GM23338 (cell line): ENCODE measurements around the gene RPN2.

Source experiments
- CTCF ChIP-seq, 2 experiments: fragments of 200-600 bp in 1 of 2; sonication (generic) in 1 of 2; conservative IDR thresholded peaks; 2 replicates each; pipeline versions ENCODE4 v1.5.1 to v1.6.1; 2016 to 2017; ENCODE audit warnings: antibody characterized with exemption in 2 of 2, low read depth in 2 of 2, mild to moderate bottlenecking in 2 of 2, moderate library complexity in 1 of 2
- EZH2 ChIP-seq: fragments of 200-600 bp; sonication (generic); IDR thresholded peaks from one replicate; pipeline ENCODE4 v1.8.0; 2017; ENCODE audit warnings: antibody characterized with exemption, mild to moderate bottlenecking, low read depth; ENCODE audit not compliant: unreplicated experiment
- EZH2phosphoT487 ChIP-seq: fragments of 200-600 bp; sonication (generic); IDR thresholded peaks from one replicate; pipeline ENCODE4 v1.8.1; 2018; ENCODE audit warnings: antibody characterized with exemption; ENCODE audit not compliant: unreplicated experiment
- JUNB ChIP-seq: IDR thresholded peaks from one replicate; pipeline ENCODE4 v1.6.1; 2016; ENCODE audit warnings: antibody characterized with exemption; ENCODE audit not compliant: unreplicated experiment
- POLR2AphosphoS5 ChIP-seq: IDR thresholded peaks from 2 replicates; pipeline ENCODE4 v1.6.1; 2016; ENCODE audit warnings: antibody characterized with exemption, low read depth
- TF ChIP-seq, protein P1 (sequence below): IDR thresholded peaks from one replicate; pipeline ENCODE4 v1.6.1; 2018; ENCODE audit warnings: antibody characterized with exemption; ENCODE audit not compliant: unreplicated experiment

GRCh38 chr20:37242503-37242902, 63.4 kb downstream of the RPN2 start:
- TF ChIP-seq CTCF (conservative IDR thresholded peaks at IDR 0.05; ENCODE audit: low read depth in 2 of 2) (no peak), POLR2AphosphoS5 (no peak), EZH2 (no peak), EZH2phosphoT487 (no peak), JUNB (no peak)
- TF ChIP-seq, protein P1, sequence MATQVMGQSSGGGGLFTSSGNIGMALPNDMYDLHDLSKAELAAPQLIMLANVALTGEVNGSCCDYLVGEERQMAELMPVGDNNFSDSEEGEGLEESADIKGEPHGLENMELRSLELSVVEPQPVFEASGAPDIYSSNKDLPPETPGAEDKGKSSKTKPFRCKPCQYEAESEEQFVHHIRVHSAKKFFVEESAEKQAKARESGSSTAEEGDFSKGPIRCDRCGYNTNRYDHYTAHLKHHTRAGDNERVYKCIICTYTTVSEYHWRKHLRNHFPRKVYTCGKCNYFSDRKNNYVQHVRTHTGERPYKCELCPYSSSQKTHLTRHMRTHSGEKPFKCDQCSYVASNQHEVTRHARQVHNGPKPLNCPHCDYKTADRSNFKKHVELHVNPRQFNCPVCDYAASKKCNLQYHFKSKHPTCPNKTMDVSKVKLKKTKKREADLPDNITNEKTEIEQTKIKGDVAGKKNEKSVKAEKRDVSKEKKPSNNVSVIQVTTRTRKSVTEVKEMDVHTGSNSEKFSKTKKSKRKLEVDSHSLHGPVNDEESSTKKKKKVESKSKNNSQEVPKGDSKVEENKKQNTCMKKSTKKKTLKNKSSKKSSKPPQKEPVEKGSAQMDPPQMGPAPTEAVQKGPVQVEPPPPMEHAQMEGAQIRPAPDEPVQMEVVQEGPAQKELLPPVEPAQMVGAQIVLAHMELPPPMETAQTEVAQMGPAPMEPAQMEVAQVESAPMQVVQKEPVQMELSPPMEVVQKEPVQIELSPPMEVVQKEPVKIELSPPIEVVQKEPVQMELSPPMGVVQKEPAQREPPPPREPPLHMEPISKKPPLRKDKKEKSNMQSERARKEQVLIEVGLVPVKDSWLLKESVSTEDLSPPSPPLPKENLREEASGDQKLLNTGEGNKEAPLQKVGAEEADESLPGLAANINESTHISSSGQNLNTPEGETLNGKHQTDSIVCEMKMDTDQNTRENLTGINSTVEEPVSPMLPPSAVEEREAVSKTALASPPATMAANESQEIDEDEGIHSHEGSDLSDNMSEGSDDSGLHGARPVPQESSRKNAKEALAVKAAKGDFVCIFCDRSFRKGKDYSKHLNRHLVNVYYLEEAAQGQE: no peak
